Gastroesophageal sphincter (tissue), 4 donors: ENCODE data around the gene ITGA3. TPM values are rescaled to one million over a fixed set of nuclear protein-coding genes. Genes with fewer than 3 reads are reported as not detected.

Experiments
- ATAC-seq: fragments of 150-250 bp; one replicate; pipeline ENCODE4 v1.9.1; 2016; ENCODE audit warnings: mild to moderate bottlenecking, moderate library complexity
- H3K27ac ChIP-seq, 4 donors: fragments of 200-600 bp; sonication (generic) in 3 of 4; 1 replicate in 3 of 4; 2 replicates in 1 of 4; pipeline ENCODE4 v1.5.1; 2016 to 2019
- H3K27me3 ChIP-seq: fragments of 200-600 bp; sonication (generic); one replicate; pipeline ENCODE4 v1.5.1; 2019
- H3K36me3 ChIP-seq, 2 donors: fragments of 200-600 bp; sonication (generic); one replicate each; pipeline ENCODE4 v1.5.1; 2019; ENCODE audit warnings: control low read depth in 1 of 2
- H3K4me1 ChIP-seq, 3 donors: fragments of 200-600 bp; sonication (generic); 1 replicate in 2 of 3; 2 replicates in 1 of 3; pipeline ENCODE4 v1.5.1; 2016 to 2019; ENCODE audit warnings: control low read depth in 2 of 3
- H3K4me3 ChIP-seq, 2 donors: fragments of 200-600 bp; sonication (generic); one replicate each; pipeline ENCODE4 v1.5.1; 2019; ENCODE audit warnings: mild to moderate bottlenecking in 1 of 2, moderate library complexity in 1 of 2
- H3K9me3 ChIP-seq, 3 donors: fragments of 200-600 bp; sonication (generic); one replicate each; pipeline ENCODE4 v1.5.1; 2017 to 2019; ENCODE audit warnings: control low read depth in 2 of 3
- EP300 ChIP-seq: sonication (generic); formaldehyde crosslinking; IDR thresholded peaks from one replicate; pipeline ENCODE4 v1.6.1; 2017; ENCODE audit warnings: antibody characterized with exemption, mild to moderate bottlenecking
- POLR2A ChIP-seq, 2 donors: fragments of 450-650 bp; IDR thresholded peaks; one replicate each; pipeline ENCODE4 v1.6.1; 2017; ENCODE audit warnings: antibody characterized with exemption in 2 of 2, mild to moderate bottlenecking in 2 of 2, moderate library complexity in 1 of 2
- POLR2AphosphoS5 ChIP-seq: sonication (generic); formaldehyde crosslinking; IDR thresholded peaks from one replicate; pipeline ENCODE4 v1.6.1; 2017; ENCODE audit warnings: antibody characterized with exemption
- WGBS, 2 donors: methylation state at CpG; one replicate each; pipeline ENCODE4 v1.1.5; 2018; ENCODE audit warnings: low coverage in 1 of 2; 5-methylcytosine and 5-hydroxymethylcytosine counted together
- total RNA-seq, 4 donors: library from RNA; depleted of rRNA; stranded (reverse); fragments of >200 nt; gene quantifications; one replicate each; pipeline ENCODE4 v1.1.0, GENCODE V29; 2016
- TF ChIP-seq, protein P1 (sequence below), 4 experiments: fragments of 200-600 bp in 2 of 4; fragments of 450-650 bp in 2 of 4; sonication (generic) in 1 of 4; IDR thresholded peaks; one replicate each; pipeline ENCODE4 v1.5.1; 2017 to 2019; ENCODE audit warnings: antibody characterized with exemption in 4 of 4, mild to moderate bottlenecking in 2 of 4, moderate library complexity in 2 of 4

ITGA3 gene
- total RNA-seq, 4 donors from 2014 or later, result 62.4 to 131 (median 124) TPM

DNA sequence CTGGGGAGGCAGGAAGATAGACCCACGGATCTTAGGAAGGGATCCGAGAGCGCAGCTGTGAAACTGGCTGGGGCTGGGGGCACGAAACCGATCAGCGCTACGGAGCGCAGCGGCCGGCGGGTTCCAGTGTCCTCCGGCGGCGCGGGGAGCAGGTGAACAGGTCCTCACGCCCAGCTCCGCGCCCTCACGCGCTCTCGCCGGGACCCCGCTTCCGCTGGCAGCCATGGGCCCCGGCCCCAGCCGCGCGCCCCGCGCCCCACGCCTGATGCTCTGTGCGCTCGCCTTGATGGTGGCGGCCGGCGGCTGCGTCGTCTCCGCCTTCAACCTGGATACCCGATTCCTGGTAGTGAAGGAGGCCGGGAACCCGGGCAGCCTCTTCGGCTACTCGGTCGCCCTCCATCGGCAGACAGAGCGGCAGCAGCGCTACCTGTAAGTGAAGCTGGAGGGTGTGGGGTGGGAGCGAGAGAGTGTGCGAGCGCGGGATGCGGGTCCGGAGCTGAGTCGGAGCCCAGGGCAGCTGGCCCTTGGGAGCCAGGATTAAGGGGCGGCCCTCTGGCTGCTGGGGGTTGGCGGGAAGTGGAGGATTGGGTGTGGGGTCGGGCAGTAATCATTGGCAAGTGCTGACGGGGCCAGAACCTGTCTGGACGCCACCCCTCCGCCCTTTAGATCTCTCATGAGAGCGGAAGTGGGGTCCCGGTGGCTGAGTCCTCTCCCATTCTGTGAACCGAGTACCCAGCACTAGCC lies 479 bp downstream of the ITGA3 start:
- 0% methylated on average over 4 of the region's 64 CpGs; no CpG with 5 or more reads in 1 of the 2 donors for WGBS, 2 donors
- Histone ChIP-seq H3K36me3 (no peaks in the 10 kb centered on the region), H3K27me3 (no peaks in the 10 kb centered on the region), H3K9me3 (no peaks in the 10 kb centered on the region), H3K4me3 (peak overlapping the region; percentile 61 to 80), H3K4me1 (peaks cover 10 to 77% (median 39%) of the 10 kb centered on the region in 3 donors), H3K27ac (peak overlapping the region; percentile 73 to 95 (median 92))
- no peak for TF ChIP-seq POLR2AphosphoS5
- no peak for TF ChIP-seq POLR2A (IDR thresholded peaks at IDR 0.05)
- TF ChIP-seq EP300, result no peak
- TF ChIP-seq, protein P1, sequence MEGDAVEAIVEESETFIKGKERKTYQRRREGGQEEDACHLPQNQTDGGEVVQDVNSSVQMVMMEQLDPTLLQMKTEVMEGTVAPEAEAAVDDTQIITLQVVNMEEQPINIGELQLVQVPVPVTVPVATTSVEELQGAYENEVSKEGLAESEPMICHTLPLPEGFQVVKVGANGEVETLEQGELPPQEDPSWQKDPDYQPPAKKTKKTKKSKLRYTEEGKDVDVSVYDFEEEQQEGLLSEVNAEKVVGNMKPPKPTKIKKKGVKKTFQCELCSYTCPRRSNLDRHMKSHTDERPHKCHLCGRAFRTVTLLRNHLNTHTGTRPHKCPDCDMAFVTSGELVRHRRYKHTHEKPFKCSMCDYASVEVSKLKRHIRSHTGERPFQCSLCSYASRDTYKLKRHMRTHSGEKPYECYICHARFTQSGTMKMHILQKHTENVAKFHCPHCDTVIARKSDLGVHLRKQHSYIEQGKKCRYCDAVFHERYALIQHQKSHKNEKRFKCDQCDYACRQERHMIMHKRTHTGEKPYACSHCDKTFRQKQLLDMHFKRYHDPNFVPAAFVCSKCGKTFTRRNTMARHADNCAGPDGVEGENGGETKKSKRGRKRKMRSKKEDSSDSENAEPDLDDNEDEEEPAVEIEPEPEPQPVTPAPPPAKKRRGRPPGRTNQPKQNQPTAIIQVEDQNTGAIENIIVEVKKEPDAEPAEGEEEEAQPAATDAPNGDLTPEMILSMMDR (IDR thresholded peaks at IDR 0.05), result peak in 3 of 4 experiments; percentile 46 to 56 (median 52)
- ATAC-seq, result peak; percentile 32

DNA sequence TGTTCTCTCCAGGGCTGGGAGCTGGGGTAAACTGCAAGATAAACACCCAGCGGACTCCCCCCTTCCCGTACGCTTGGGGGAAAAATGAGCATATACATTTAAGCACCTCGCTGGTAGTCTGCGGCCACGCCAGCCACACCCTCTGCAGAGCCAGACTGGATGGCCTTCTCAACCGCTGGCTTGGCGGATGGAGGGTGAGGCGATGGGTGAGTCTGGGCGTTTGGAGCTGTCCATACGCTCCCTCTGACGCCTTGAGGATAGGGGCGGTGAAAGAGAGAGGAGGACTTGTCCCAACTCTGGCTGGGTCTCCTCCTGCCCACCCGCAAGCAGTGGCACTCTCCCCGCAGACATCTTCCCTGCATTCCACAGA lies 1.0 kb downstream of the ITGA3 start:
- 0% methylated on average over 1 of the region's 15 CpGs; no CpG with 5 or more reads in 1 of the 2 donors for whole genome bisulfite sequencing, 2 donors
- Histone ChIP-seq H3K27ac (peak overlapping the region; percentile 73 to 95 (median 92)), H3K4me1 (peaks cover 10 to 83% (median 43%) of the 10 kb centered on the region in 3 donors), H3K4me3 (peak overlapping the region; percentile 61 to 80), H3K27me3 (no peaks in the 10 kb centered on the region), H3K9me3 (no peaks in the 10 kb centered on the region), H3K36me3 (no peaks in the 10 kb centered on the region)
- TF ChIP-seq EP300, result no peak
- no peak for TF ChIP-seq POLR2AphosphoS5
- no peak for TF ChIP-seq POLR2A (IDR thresholded peaks at IDR 0.05)
- TF ChIP-seq, protein P1 (IDR thresholded peaks at IDR 0.05), result no peak
- no peak for ATAC-seq

DNA sequence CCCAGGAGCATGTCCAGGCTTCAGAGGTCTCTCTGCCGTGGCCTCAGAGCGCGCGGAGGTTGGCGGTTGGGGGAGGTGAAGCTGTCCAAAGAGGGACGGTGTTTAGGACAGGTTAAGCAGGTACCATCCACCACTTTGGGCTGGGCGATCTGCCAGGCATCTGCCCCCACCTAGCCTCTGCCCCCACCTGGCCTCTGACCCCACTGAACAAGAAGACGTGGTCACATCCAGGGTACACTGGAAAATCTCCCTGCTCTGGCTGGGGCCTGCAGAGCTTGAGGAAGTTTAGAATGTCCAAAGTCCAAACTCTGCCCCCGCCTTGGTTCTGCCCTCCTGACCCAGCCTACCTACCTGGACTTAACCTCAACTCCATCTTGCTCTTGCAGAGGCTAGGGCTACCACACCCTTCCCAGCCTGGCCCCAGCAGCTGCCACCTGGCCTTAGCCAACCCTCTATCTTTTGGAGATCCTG lies 1.6 kb downstream of the ITGA3 start:
- peak overlapping the region in 3 of 4 donors; percentile 91 to 95 (median 94) for H3K27ac ChIP-seq
- peak overlapping the region in 1 of 2 donors; percentile 80 for H3K4me3 ChIP-seq
- H3K9me3 ChIP-seq, result no peaks in the 10 kb centered on the region
- ATAC-seq, result no peak
- peaks cover 10 to 89% (median 50%) of the 10 kb centered on the region in 3 donors for H3K4me1 ChIP-seq
- no peaks in the 10 kb centered on the region for H3K36me3 ChIP-seq
- 20 to 83% methylated on average over 1 to 7 of the region's 9 CpGs for WGBS, 2 donors
- H3K27me3 ChIP-seq, result no peaks in the 10 kb centered on the region
- TF ChIP-seq EP300, result no peak

DNA sequence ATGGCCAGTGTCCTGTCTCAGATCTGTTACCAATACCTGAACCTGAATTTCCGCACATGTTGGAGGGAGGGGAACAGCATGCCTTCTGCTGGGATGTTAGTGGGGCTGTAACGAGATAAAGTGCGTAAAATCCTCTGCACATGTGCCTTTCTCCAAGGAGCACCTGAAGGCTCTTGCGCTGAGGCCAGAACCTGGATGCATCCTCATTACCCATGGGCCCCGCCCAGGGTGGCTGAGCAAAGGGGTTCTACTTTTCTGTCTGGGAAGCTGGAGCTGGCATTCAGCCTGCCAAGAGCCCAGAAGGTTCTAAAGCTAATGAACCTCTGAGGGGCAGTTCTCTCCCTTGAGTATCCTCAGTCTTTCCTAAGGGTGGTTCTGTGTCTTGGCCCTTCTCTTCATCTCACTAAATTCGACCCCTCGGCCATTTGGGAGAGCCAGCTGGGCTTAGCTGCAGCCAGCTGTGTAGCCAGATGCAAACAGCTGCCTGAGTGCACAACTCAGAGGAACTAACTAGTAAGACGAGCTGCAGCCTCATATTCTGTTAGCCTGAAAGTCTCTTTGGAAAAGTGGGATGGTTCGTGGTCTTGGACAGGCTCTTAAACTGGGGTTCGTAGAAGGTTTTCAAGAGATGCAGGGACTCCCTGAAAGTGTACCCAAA lies 2.5 kb downstream of the ITGA3 start:
- no peaks in the 10 kb centered on the region for H3K36me3 ChIP-seq
- peaks cover 10 to 92% (median 56%) of the 10 kb centered on the region in 3 donors for H3K4me1 ChIP-seq
- TF ChIP-seq, protein P1 (IDR thresholded peaks at IDR 0.05), result no peak
- TF ChIP-seq EP300 (no peak), POLR2AphosphoS5 (no peak), POLR2A (IDR thresholded peaks at IDR 0.05) (no peak)
- no peak for ATAC-seq
- H3K9me3 ChIP-seq, result no peaks in the 10 kb centered on the region
- WGBS, 2 donors, result 41 to 83% methylated on average over 1 to 5 of the region's 10 CpGs
- no peak overlapping the region for H3K4me3 ChIP-seq
- H3K27me3 ChIP-seq, result no peaks in the 10 kb centered on the region
- H3K27ac ChIP-seq, result peak overlapping the region in 3 of 4 donors; percentile 91 to 95 (median 94)

DNA sequence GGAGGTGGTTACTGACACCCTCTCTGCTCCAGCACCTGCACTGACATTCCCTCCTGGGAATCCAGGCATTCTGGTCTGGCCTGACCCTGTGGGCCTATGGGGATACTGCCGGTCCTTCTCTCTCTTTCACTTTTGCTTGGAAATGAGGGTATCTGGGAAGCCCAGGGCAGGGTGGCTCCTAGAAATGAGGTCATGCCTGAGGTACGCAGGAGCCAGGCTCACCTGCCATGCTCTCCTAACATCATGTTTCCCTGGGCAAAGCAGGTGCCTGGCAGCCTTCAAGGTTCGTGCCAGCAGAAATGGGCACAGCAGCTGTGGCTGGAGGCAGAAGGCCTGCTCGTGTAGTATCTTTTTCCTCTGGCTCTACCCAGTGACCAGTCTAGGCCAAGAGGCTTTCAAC lies 3.3 kb downstream of the ITGA3 start:
- peak overlapping the region; percentile 50 to 95 (median 92) for H3K27ac ChIP-seq
- ATAC-seq, result no peak
- H3K36me3 ChIP-seq, result no peaks in the 10 kb centered on the region
- no peaks in the 10 kb centered on the region for H3K9me3 ChIP-seq
- H3K27me3 ChIP-seq, result no peaks in the 10 kb centered on the region
- TF ChIP-seq, protein P1 (IDR thresholded peaks at IDR 0.05), result no peak
- H3K4me3 ChIP-seq, result peak overlapping the region in 1 of 2 donors; percentile 9
- H3K4me1 ChIP-seq, result peaks cover 10 to 92% (median 65%) of the 10 kb centered on the region in 3 donors
- no CpG with 5 or more reads among the region's 4 CpGs for WGBS, 2 donors
